ENCODE results near the gene TNFRSF1A.
"Not testable (repeated sequence)": the region's sequence is repeated elsewhere in the genome, so short reads cannot be mapped to it uniquely, and the experiment has no call there.

The TNFRSF1A gene

GRCh38 chr12:6361834-6362233 is 20.0 kb upstream of the TNFRSF1A start:
- intact Hi-C loops (cut with DNase I): no loop called here
- no peak for DNase-seq

DNA sequence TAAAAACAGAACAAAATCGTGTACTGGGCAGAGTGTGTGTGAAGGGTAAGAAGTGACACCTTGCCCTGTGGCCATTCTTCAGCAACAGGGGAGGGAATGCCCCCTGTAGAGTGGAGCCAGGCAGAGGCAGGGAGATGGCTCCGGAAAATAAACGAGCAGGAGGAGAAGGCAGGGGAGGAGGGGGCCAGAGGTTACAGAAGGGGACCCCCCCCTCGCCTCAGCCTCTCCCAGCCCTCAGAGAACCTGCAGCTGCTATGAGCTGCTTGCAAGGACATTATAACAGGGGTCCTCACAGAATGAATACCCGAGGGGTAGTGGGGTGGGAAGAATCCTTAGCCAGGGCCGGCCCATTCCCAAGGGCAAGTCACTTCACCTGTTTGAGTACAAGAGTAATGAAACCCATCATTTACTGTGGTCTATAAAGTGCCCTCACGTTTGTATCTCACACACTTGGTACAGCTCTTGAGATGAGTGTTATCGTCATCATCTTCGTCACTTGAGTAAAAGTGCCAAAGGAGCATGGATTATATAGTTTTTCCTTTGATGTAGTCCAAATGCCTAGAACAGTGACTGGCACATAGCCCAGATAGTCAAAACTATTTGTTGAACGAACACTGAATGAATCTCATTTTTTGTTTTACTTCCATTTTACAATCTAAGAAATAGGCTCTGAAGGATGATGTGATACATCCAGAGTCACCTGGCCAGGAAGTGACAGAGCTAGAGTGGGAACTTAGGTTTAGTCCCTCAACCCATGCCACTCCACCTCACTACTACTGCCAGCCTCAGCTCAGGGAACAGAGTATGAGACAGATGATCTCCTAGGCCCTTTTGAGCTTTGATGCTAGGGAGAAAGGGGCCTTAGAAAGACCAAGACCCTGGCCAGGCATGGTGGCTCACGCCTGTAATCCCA is 19.0 kb upstream of the TNFRSF1A start:
- no peak for DNase-seq
- intact Hi-C loops (cut with DNase I): no loop called here

DNA sequence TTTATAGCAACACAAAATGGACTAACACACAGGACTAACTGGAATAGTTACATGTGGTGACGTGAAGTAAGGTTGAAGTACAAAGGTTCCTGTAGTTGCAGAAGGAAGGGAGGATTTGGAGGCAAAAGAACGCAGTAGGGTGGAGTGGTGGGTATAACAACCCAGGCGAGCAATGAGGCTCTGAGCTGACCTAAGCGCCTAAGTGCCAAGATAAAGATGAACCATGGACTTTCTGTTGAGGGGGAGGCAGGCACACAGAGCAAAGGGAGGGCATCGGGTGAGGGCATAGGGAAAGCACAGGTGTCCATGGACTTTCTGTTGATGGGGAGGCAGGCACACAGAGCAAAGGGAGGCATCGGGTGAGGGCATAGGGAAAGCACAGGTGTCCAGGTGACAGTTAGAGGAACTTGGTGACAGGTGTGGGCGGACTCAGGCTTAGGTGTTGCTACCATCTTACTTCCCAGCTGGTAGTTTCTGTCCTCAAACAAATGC is 18.2 kb upstream of the TNFRSF1A start:
- intact Hi-C loops (cut with DNase I): no loop called here
- no peak for DNase-seq

DNA sequence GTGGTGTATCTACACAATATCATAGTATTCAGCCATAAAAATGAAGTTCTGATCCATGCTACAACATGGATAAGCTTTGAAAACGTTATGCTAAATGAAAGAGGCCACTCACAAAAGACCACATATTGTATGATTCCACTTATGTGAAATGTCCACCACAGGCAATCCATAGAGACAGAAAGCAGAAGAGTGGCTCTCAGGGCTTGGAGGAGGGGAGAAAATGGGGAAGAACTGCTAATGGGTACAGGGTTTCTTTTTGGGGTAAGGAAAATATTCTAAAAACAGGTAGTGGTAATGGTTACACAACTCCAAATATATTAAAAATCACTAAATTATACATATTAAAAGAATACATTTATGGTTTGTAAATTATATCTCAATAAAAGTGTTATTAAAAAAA is 17.0 kb upstream of the TNFRSF1A start:
- no peak for DNase-seq
- intact Hi-C loops (cut with DNase I): no loop called here

GRCh38 chr12:6356374-6356820 is 14.5 kb upstream of the TNFRSF1A start:
- DNase-seq: no peak
- intact Hi-C loops (cut with DNase I): no loop called here

DNA sequence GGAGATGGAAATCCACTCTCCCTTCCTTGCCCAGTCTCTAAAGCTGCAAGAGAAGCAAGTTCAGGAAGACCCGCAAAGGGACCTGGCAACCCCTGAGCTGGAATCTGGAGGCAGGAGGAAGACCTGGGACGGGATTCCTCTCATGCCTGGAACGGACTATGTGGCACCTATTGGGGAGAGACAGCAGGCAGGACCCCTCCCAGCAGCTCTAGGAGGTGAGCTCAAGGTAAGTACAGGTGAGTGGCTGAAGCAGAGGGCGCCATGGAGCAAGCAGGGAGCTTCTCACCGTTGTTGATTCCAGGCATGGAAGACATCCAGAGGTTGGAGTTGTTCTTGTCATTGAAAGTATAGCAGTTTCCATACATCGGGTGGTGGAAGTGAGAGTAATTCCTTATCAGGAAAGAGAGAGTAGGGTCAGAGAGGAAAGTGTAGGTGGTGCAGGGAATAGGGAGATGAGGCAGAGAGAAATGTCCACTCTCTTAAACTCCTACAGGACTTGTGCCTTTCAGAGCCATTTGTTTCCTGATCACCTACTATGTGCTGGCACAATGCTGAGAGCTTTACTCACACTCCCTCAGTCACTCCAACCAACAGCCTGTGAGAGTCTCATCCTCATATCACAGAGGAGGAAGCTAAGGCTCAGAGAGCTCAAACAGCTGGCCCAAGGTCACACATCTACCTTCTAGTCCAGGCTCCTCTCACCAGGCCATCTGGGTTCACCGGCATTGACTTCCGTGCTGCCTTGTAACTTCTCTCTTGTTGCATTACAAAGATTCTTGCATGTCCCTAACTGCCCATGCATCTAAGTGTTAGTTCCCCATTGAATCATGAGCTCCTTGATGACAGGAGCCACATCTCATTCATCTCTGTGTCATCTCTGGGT is 13.9 kb upstream of the TNFRSF1A start:
- DNase-seq: no peak
- intact Hi-C loops (cut with DNase I): no loop called here

GRCh38 chr12:6354495-6355393 is 12.9 kb upstream of the TNFRSF1A start:
- DNase-seq: no peak
- intact Hi-C loops (cut with DNase I): no loop called here

DNA sequence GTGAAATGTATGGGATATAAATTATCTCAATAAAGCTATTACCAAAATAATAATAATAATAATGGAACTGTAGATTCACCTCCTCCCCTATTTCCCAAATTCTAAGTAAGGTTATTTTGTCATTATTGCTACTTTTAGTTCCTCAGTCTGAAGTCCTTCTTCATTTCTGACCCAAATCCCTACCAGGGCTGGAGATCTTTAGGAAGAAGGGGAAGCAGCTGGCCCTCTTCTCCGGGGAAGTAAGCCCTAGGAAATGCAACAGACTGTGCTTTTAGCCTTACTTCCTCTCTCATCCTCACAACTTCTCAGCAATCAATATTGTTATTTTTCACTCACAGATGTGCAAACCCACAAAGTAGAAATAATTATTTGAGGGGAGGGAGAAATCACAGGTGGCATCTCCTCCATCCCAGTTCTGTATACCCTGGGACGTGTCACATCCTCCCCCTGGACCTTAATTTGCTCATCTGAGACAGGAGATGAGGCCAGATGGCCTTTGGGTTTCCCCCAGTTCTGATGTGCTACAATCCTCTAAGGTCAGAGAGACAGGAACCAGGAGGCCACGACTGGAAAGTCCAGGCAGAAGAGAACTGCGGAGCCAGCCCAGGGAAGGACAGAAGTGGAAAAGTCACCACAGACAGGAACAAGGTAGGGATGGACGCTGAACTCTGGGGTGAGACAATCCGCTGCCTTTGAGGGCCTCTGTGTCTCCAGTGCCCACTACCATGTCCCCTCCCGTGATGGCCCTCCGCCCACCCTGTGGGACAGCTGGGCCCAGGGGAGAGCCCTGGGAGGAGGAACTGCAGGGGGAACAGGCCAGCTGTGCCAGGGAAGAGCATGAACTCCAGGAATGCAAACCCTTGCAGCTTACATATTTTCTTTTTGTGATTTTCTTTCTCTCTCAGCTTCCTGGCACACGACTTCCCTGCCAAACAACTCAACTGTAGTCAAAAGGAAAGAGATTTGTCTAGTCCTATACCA is 10.6 kb upstream of the TNFRSF1A start:
- DNase-seq: no peak
- intact Hi-C loops (cut with DNase I): no loop called here

DNA sequence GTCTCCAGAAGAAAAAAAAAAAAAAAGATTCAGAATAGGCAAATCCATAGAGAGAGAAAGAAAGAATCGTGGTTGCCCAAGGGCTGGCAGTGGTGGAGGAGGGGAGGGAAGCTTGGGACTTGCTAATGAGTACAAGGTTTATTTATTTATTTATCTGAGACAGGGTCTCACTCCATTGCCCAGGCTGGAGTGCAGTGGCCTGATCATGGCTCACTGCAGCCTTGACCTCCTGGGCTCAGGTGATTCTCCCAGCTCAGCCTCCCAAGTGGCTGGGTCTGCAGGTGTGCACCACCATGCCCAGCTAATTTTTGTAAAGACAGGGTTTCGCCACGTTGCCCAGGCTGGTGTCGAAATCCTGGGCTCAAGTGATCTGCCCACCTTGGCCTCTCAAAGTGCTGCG is 9.7 kb upstream of the TNFRSF1A start:
- intact Hi-C loops (cut with DNase I): no loop called here
- DNase-seq: no peak

GRCh38 chr12:6347367-6348338 is 5.8 kb upstream of the TNFRSF1A start:
- intact Hi-C loops (cut with DNase I): no loop called here
- peak in 1 of 42 donors; percentile 18 for DNase-seq

- DNase-seq: no peak
- intact Hi-C loops (cut with DNase I): no loop called here
Observed at GRCh38 chr12:6346942-6347341, 5.1 kb upstream of the TNFRSF1A start.

- intact Hi-C loops (cut with DNase I): no loop called here
- no peak for DNase-seq
Observed at GRCh38 chr12:6346235-6346832, 4.5 kb upstream of the TNFRSF1A start.

GRCh38 chr12:6345319-6346091 is 3.6 kb upstream of the TNFRSF1A start:
- DNase-seq: no peak
- intact Hi-C loops (cut with DNase I): no loop called here

- intact Hi-C loops (cut with DNase I): not testable (repeated sequence)
Observed at GRCh38 chr12:6344101-6344660, 2.3 kb upstream of the TNFRSF1A start.

DNA sequence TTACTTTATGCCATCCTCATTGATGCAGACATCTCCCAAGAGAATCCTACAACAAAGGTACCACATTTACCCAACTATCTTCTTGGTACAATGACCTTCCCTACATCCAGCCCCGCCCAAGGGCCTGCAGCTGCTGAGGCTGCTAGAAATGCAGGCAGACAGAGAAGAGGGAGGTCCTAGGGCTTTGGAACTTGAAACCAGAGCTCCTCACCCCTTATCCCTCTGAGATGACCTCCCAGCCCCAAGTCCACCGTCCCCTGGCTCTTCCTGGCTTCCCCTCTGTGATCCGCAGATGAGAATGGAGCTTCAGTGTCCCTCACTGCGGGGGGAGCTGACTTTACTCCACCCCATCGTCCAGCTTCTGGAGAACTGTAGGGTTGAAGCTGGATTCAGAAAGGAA is 1.6 kb upstream of the TNFRSF1A start:
- intact Hi-C loops (cut with DNase I): no loop called here
- DNase-seq: no peak

More at GRCh38 chr12:6344101-6344660, 2.3 kb upstream of the TNFRSF1A start:
- not testable (repeated sequence) for DNase-seq
